Measurements from ENCODE around the gene GOLGA2. TPM values are rescaled to one million over a fixed set of nuclear protein-coding genes. Genes with fewer than 3 reads are reported as not detected.
A peak's percentile ranks its signal among the peaks of the same experiment; 100 is the strongest.

GOLGA2 gene
- polyA plus RNA-seq, 1 donor from 2014 or later, result 10.3 TPM

GRCh38 chr9:128304136-128304970 is 28.5 kb upstream of the GOLGA2 start:
- Mint-ChIP-seq H3K36me3 (no peaks in the 10 kb centered on the region), H3K27me3 (no peaks in the 10 kb centered on the region), H3K4me1 (peaks cover 0 to 2% (median 0%) of the 10 kb centered on the region in 3 donors), H3K4me3 (peak overlapping the region in 1 of 4 donors; percentile 70), H3K9me3 (no peaks in the 10 kb centered on the region), H3K27ac (peak overlapping the region in 2 of 3 donors; percentile 55 to 76)

- Mint-ChIP-seq H3K36me3 (no peaks in the 10 kb centered on the region), H3K4me3 (no peak overlapping the region), H3K4me1 (peaks cover 0 to 1% (median 0%) of the 10 kb centered on the region in 3 donors), H3K9me3 (no peaks in the 10 kb centered on the region), H3K27ac (no peak overlapping the region), H3K27me3 (no peaks in the 10 kb centered on the region)
Measured at GRCh38 chr9:128298535-128299482, 23.0 kb upstream of the GOLGA2 start.

GRCh38 chr9:128297221-128297773 is 21.5 kb upstream of the GOLGA2 start:
- H3K9me3 Mint-ChIP-seq, result no peaks in the 10 kb centered on the region

GRCh38 chr9:128296340-128297220 is 20.8 kb upstream of the GOLGA2 start:
- Mint-ChIP-seq H3K9me3 (no peaks in the 10 kb centered on the region), H3K27me3 (no peaks in the 10 kb centered on the region), H3K4me3 (no peak overlapping the region), H3K36me3 (no peaks in the 10 kb centered on the region), H3K4me1 (peaks cover 0 to 1% (median 0%) of the 10 kb centered on the region in 3 donors), H3K27ac (no peak overlapping the region)

More at GRCh38 chr9:128297221-128297773, 21.5 kb upstream of the GOLGA2 start:
- peaks cover 0 to 1% (median 0%) of the 10 kb centered on the region in 3 donors for H3K4me1 Mint-ChIP-seq
- H3K4me3 Mint-ChIP-seq, result no peak overlapping the region
- no peaks in the 10 kb centered on the region for H3K27me3 Mint-ChIP-seq
- no peaks in the 10 kb centered on the region for H3K36me3 Mint-ChIP-seq
- H3K27ac Mint-ChIP-seq, result no peak overlapping the region

- H3K4me3 Mint-ChIP-seq, result no peak overlapping the region
- no peaks in the 10 kb centered on the region for H3K36me3 Mint-ChIP-seq
- H3K27me3 Mint-ChIP-seq, result no peaks in the 10 kb centered on the region
- H3K9me3 Mint-ChIP-seq, result no peaks in the 10 kb centered on the region
- peaks cover 0 to 1% (median 0%) of the 10 kb centered on the region in 3 donors for H3K4me1 Mint-ChIP-seq
- no peak overlapping the region for H3K27ac Mint-ChIP-seq
Measured at GRCh38 chr9:128294142-128294541, 18.3 kb upstream of the GOLGA2 start.

- H3K9me3 Mint-ChIP-seq, result no peaks in the 10 kb centered on the region
- H3K36me3 Mint-ChIP-seq, result no peaks in the 10 kb centered on the region
Measured at GRCh38 chr9:128293091-128293490, 17.3 kb upstream of the GOLGA2 start.

GRCh38 chr9:128292009-128292408 is 16.2 kb upstream of the GOLGA2 start:
- peaks cover 0 to 1% (median 0%) of the 10 kb centered on the region in 3 donors for H3K4me1 Mint-ChIP-seq
- no peak overlapping the region for H3K27ac Mint-ChIP-seq
- H3K9me3 Mint-ChIP-seq, result no peaks in the 10 kb centered on the region
- H3K27me3 Mint-ChIP-seq, result no peaks in the 10 kb centered on the region
- H3K4me3 Mint-ChIP-seq, result no peak overlapping the region
- peaks cover 2% of the 10 kb centered on the region for H3K36me3 Mint-ChIP-seq

More at GRCh38 chr9:128293091-128293490, 17.3 kb upstream of the GOLGA2 start:
- Mint-ChIP-seq H3K4me3 (no peak overlapping the region), H3K27ac (no peak overlapping the region), H3K27me3 (no peaks in the 10 kb centered on the region), H3K4me1 (peaks cover 0 to 1% (median 0%) of the 10 kb centered on the region in 3 donors)

GRCh38 chr9:128288273-128289004 is 12.6 kb upstream of the GOLGA2 start:
- H3K27ac Mint-ChIP-seq, result peak overlapping the region in 1 of 3 donors; percentile 83
- H3K4me1 Mint-ChIP-seq, result no peaks in the 10 kb centered on the region
- H3K9me3 Mint-ChIP-seq, result no peaks in the 10 kb centered on the region
- no peak overlapping the region for H3K4me3 Mint-ChIP-seq
- no peaks in the 10 kb centered on the region for H3K27me3 Mint-ChIP-seq
- H3K36me3 Mint-ChIP-seq, result peaks cover 7% of the 10 kb centered on the region

- no peaks in the 10 kb centered on the region for H3K9me3 Mint-ChIP-seq
- no peaks in the 10 kb centered on the region for H3K27me3 Mint-ChIP-seq
- no peaks in the 10 kb centered on the region for H3K4me1 Mint-ChIP-seq
- H3K36me3 Mint-ChIP-seq, result peaks cover 7% of the 10 kb centered on the region
- H3K27ac Mint-ChIP-seq, result no peak overlapping the region
- H3K4me3 Mint-ChIP-seq, result no peak overlapping the region
Measured at GRCh38 chr9:128286440-128286839, 10.6 kb upstream of the GOLGA2 start.

- Mint-ChIP-seq H3K27me3 (no peaks in the 10 kb centered on the region), H3K4me3 (no peak overlapping the region), H3K4me1 (no peaks in the 10 kb centered on the region), H3K9me3 (no peaks in the 10 kb centered on the region), H3K36me3 (peaks cover 7% of the 10 kb centered on the region), H3K27ac (no peak overlapping the region)
Measured at GRCh38 chr9:128285033-128285784, 9.4 kb upstream of the GOLGA2 start.

GRCh38 chr9:128282500-128282899 is 6.7 kb upstream of the GOLGA2 start:
- Mint-ChIP-seq H3K27ac (no peak overlapping the region), H3K9me3 (no peaks in the 10 kb centered on the region), H3K4me3 (peak overlapping the region in 1 of 4 donors; percentile 29), H3K27me3 (no peaks in the 10 kb centered on the region), H3K4me1 (peaks cover 0 to 3% (median 0%) of the 10 kb centered on the region in 3 donors), H3K36me3 (peaks cover 8% of the 10 kb centered on the region)

GRCh38 chr9:128280084-128280622 is 4.3 kb upstream of the GOLGA2 start:
- Mint-ChIP-seq H3K9me3 (no peaks in the 10 kb centered on the region), H3K36me3 (peaks cover 7% of the 10 kb centered on the region), H3K27me3 (no peaks in the 10 kb centered on the region), H3K4me1 (peaks cover 7 to 15% (median 8%) of the 10 kb centered on the region in 3 donors), H3K27ac (peak overlapping the region in 1 of 3 donors; percentile 1), H3K4me3 (peak overlapping the region in 1 of 4 donors; percentile 59)
